HT1080 (cell line): ENCODE measurements around the gene OR2V1. TPM values are rescaled to one million over a fixed set of nuclear protein-coding genes. Genes with fewer than 3 reads are reported as not detected.

ENCODE experiments used
- DNase-seq: peaks from one replicate; pipeline ENCODE4 v3.0.0-alpha.2; 2015; ENCODE audit warnings: low read depth
- total RNA-seq: library from RNA; depleted of rRNA; stranded (reverse); fragments of >200 nt; shearing (Covaris generic); gene quantifications from 2 replicates; pipeline ENCODE4 v1.2.3, GENCODE V29; 2014; rRNA removed

The OR2V1 gene
- total RNA-seq, 1 experiment from 2014 or later = not detected

DNA sequence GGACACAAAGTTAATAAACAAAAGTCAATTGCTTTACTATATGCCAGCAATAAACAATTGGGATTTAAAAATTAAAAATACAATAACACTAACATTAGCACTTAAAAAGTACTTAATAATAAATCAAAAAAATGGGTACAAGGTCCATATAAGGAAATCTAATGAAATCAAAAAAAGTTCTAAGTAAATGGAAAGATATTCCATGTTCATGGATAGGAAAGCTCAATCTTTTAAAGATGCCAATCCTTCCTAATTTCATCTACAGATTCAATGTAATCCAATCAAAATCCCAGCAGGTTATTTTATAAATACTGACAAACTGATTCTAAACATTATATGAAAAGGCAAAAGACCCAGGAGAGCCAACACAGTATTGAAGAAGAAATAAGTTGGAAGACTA, 49.0 kb downstream of the OR2V1 start:
- no peak for DNase-seq

DNA sequence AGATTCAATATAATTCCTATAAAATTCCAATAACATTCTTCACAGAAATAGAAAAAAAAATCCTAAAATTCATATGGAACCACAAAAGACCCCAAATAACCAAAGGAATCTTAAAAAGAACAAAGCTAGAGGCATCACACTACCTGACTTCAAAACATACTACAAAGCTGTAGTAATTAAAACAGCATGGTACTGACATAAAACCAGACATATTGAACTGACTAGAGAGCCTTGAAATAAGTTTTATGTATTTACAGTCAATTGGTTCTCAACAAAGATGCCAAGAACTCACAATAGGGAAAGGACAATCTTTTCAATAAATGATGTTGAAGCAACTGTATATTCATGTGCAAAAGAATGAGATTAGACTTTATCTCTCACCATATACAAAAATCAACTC, 54.0 kb downstream of the OR2V1 start:
- DNase-seq = no peak

Other genes starting within 250 kb of the OR2V1 start
- 0.18 TPM in 1 of 2 replicates, not detected in the other for gene BTNL8, start 232.0 kb downstream of the OR2V1 start, total RNA-seq
- not detected in 2 replicates for gene BTNL3, start 142.3 kb downstream of the OR2V1 start, total RNA-seq
- 0.18 and 1.3 TPM in 2 replicates for gene BTNL9, start 90.9 kb downstream of the OR2V1 start, total RNA-seq
- not detected in 2 replicates for gene OR2V2, start 16.4 kb upstream of the OR2V1 start, total RNA-seq
- gene TRIM7, start 74.0 kb upstream of the OR2V1 start, total RNA-seq = 12.6 and 15.4 TPM in 2 replicates
- gene TRIM41, start 92.1 kb upstream of the OR2V1 start, total RNA-seq = 19.1 and 29.1 TPM in 2 replicates
- 7,519 and 7,681 TPM in 2 replicates for gene RACK1, start 112.7 kb upstream of the OR2V1 start, total RNA-seq
- 3.5 and 7.7 TPM in 2 replicates for gene TRIM52, start 130.0 kb upstream of the OR2V1 start, total RNA-seq
- not detected in 2 replicates for gene OR4F3, start 236.1 kb upstream of the OR2V1 start, total RNA-seq